Measurements from ENCODE around the gene SLC38A3. TPM values are rescaled to one million over a fixed set of nuclear protein-coding genes. Genes with fewer than 3 reads are reported as not detected.

The SLC38A3 gene
- total and polyA plus RNA-seq, 9 of the 15 experiments (the other 6 are each of a cell fraction or from before 2014, with no cell fraction given), result 0.09 to 0.38 (median 0.16) TPM; not detected in 6

DNA sequence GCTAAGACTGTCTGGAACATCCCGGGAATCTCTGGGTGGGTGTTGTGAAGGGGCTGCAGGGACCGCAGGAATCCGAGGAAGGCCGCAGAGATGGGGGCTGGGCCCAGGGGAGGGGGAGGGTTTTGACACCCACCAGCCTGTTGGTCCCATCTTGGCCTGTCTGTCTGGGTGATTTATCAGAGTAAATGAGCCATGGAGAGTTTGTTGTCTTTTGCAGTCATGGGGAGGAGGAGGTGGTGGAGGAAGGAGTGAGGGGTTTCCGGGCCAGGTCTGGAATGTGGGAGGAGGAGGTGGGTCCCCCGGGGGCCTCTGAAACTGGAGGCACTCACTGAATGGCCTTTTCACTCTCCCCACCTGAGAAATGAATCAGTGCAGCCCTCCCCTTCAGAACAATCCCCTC, 38.5 kb upstream of the SLC38A3 start:
- DNase-seq (ENCODE audit: extremely low read depth in 1 of 4, low spot score in 3 of 4), result no peak
- BruUV-seq (replicated peaks), result no TSS peak
- ATAC-seq, result no peak
- in situ Hi-C loops (cut with MboI) (no loop called here), intact Hi-C loops (cut with micrococcal nuclease) (no loop called here)
- Histone ChIP-seq H3K27ac (ENCODE audit: extremely low read depth, low read depth, low read length) (no peak overlapping the region), H3K27me3 (ENCODE audit: control insufficient read depth in 2 of 2, insufficient read depth in 2 of 2, low read length in 2 of 2) (no peaks in the 10 kb centered on the region), H3K9ac (ENCODE audit: insufficient read depth in 1 of 2, low read depth in 2 of 2, low read length in 2 of 2) (no peak overlapping the region), H3K4me3 (no peak overlapping the region), H3K79me2 (ENCODE audit: control insufficient read depth, insufficient read depth, low read length) (no peaks in the 10 kb centered on the region), H3K9me1 (ENCODE audit: control insufficient read depth, insufficient read depth, low read length) (no peaks in the 10 kb centered on the region), H3K9me3 (replicated peaks; ENCODE audit: control insufficient read depth, insufficient read depth, low read depth, low read length) (no peaks in the 10 kb centered on the region), H2AFZ (ENCODE audit: low read depth, low read length) (no peak overlapping the region), H3K36me3 (ENCODE audit: control insufficient read depth, insufficient read depth, low read length) (no peaks in the 10 kb centered on the region), H4K20me1 (replicated peaks; ENCODE audit: control insufficient read depth, insufficient read depth, low read length) (peaks cover 3% of the 10 kb centered on the region; the same call in 1 of the 2 replicates), H3K4me2 (ENCODE audit: insufficient read depth, low read length) (no peak overlapping the region), H3K4me1 (replicated peaks in 1 of 2; ENCODE audit: control insufficient read depth in 2 of 2, insufficient read depth in 2 of 2, low read length in 2 of 2) (peaks cover 0 to 32% of the 10 kb centered on the region in 2 experiments; a peak in 3 of 5 replicates)
- ChIA-PET POLR2A (no interaction called here), CTCF (ENCODE audit: low intra/inter-chr PET ratio) (no interaction called here)
- no peak for FAIRE-seq
- TF ChIP-seq PKNOX1 (IDR thresholded peaks at IDR 0.05) (0 out of 2 replicates have a peak, but pooled peaks have one; percentile 19), MEIS2 (IDR thresholded peaks at IDR 0.05; ENCODE audit: partially characterized antibody) (peak; percentile 5), ZNF175 (CRISPR knock-in tag; IDR thresholded peaks at IDR 0.05; ENCODE audit: low read depth) (no peak)
- 17% methylated on average over 5 of the region's 6 CpGs for WGBS (ENCODE audit: insufficient coverage, low coverage, missing lambda C conversion rate)

Measured in K562 (cell line).